ENCODE data around the gene PCDHA12. TPM values are rescaled to one million over a fixed set of nuclear protein-coding genes. Genes with fewer than 3 reads are reported as not detected.

The PCDHA12 gene
- total RNA-seq, 1 donor from 2014 or later, result 16.0 TPM

- FAIRE-seq (no peak), DNase-seq (ENCODE audit: low read depth) (no peak)
- H3K4me1 Mint-ChIP-seq (ENCODE audit: low read depth, unreplicated experiment), result no peaks in the 10 kb centered on the region
- H3K4me3 Mint-ChIP-seq (ENCODE audit: unreplicated experiment), result peak within 1 kb of the TSS; percentile 89
- H3K9me3 Mint-ChIP-seq (ENCODE audit: unreplicated experiment), result no peaks in the 10 kb centered on the region
- H3K4me1 ChIP-seq (ENCODE audit: insufficient read depth, low read length), result no peaks in the 10 kb centered on the region
- H2AFZ ChIP-seq (ENCODE audit: low read depth, low read length), result no peak within 1 kb of the TSS
- H3K36me3 Mint-ChIP-seq (ENCODE audit: low read depth, unreplicated experiment), result peaks cover 8% of the 10 kb centered on the region
- H4K20me1 ChIP-seq (ENCODE audit: insufficient read depth, low read length), result no peaks in the 10 kb centered on the region
- peak within 1 kb of the TSS; percentile 34 for H3K27ac Mint-ChIP-seq (ENCODE audit: unreplicated experiment)
- no peaks in the 10 kb centered on the region for H3K36me3 ChIP-seq (ENCODE audit: insufficient read depth, low read length)
- no peaks in the 10 kb centered on the region for H3K27me3 Mint-ChIP-seq (ENCODE audit: low read depth, unreplicated experiment)
- H3K27ac ChIP-seq (ENCODE audit: low read depth, low read length), result no peak within 1 kb of the TSS
- peaks cover 5% of the 10 kb centered on the region for H3K9me3 ChIP-seq (ENCODE audit: insufficient read depth, low read depth, low read length)
- no peak within 1 kb of the TSS for H3K4me3 ChIP-seq (ENCODE audit: insufficient read depth, low read depth, low read length)
- H3K27me3 ChIP-seq (ENCODE audit: insufficient read depth, low read length), result no peaks in the 10 kb centered on the region
- H3K9ac ChIP-seq (ENCODE audit: low read length), result no peak within 1 kb of the TSS
- TF ChIP-seq CTCF (IDR thresholded peaks at IDR 0.05; ENCODE audit: insufficient read depth, low read depth, low read length) (no peak), EZH2 (IDR thresholded peaks at IDR 0.05; ENCODE audit: insufficient read depth, low read length) (no peak)
- H3K4me2 ChIP-seq (ENCODE audit: low read length), result no peak within 1 kb of the TSS
- H3K79me2 ChIP-seq (ENCODE audit: insufficient read depth, low read length), result no peaks in the 10 kb centered on the region
Measured at GRCh38 chr5:140868721-140869554, 6.2 kb upstream of the PCDHA12 start, which contains the start of gene PCDHA11. Gene PCDHA11, plus strand, starts transcription at chr5:140868957. Its CDS starts 147 bp downstream, at chr5:140869104.

GRCh38 chr5:140869555-140869886 lies 5.6 kb upstream of the PCDHA12 start:
- Mint-ChIP-seq H3K27me3 (ENCODE audit: low read depth, unreplicated experiment) (no peaks in the 10 kb centered on the region), H3K27ac (ENCODE audit: unreplicated experiment) (no peak overlapping the region), H3K4me1 (ENCODE audit: low read depth, unreplicated experiment) (peaks cover 4% of the 10 kb centered on the region), H3K4me3 (ENCODE audit: unreplicated experiment) (peak overlapping the region; percentile 89), H3K9me3 (ENCODE audit: unreplicated experiment) (no peaks in the 10 kb centered on the region), H3K36me3 (ENCODE audit: low read depth, unreplicated experiment) (peaks cover 8% of the 10 kb centered on the region)
- no peak for TF ChIP-seq EZH2 (IDR thresholded peaks at IDR 0.05; ENCODE audit: insufficient read depth, low read length)
- no peak for TF ChIP-seq CTCF (IDR thresholded peaks at IDR 0.05; ENCODE audit: insufficient read depth, low read depth, low read length)
- Histone ChIP-seq H3K27me3 (ENCODE audit: insufficient read depth, low read length) (no peaks in the 10 kb centered on the region), H3K36me3 (ENCODE audit: insufficient read depth, low read length) (no peaks in the 10 kb centered on the region), H3K79me2 (ENCODE audit: insufficient read depth, low read length) (no peaks in the 10 kb centered on the region), H3K4me1 (ENCODE audit: insufficient read depth, low read length) (no peaks in the 10 kb centered on the region), H2AFZ (ENCODE audit: low read depth, low read length) (no peak overlapping the region), H4K20me1 (ENCODE audit: insufficient read depth, low read length) (no peaks in the 10 kb centered on the region), H3K4me2 (ENCODE audit: low read length) (no peak overlapping the region), H3K4me3 (ENCODE audit: insufficient read depth, low read depth, low read length) (no peak overlapping the region), H3K9me3 (ENCODE audit: insufficient read depth, low read depth, low read length) (peaks cover 5% of the 10 kb centered on the region), H3K27ac (ENCODE audit: low read depth, low read length) (no peak overlapping the region), H3K9ac (ENCODE audit: low read length) (no peak overlapping the region)
- FAIRE-seq (no peak), DNase-seq (ENCODE audit: low read depth) (no peak)
